ENCODE results near the gene FIG4.
"Not testable (repeated sequence)": the region's sequence is repeated elsewhere in the genome, so short reads cannot be mapped to it uniquely, and the experiment has no call there.

The FIG4 gene

GRCh38 chr6:109705258-109705657, 14.2 kb downstream of the FIG4 start:
- peak; percentile 30 to 81 for DNase-seq

- no peak for DNase-seq
Observed at GRCh38 chr6:109706513-109706912, 15.4 kb downstream of the FIG4 start.

DNA sequence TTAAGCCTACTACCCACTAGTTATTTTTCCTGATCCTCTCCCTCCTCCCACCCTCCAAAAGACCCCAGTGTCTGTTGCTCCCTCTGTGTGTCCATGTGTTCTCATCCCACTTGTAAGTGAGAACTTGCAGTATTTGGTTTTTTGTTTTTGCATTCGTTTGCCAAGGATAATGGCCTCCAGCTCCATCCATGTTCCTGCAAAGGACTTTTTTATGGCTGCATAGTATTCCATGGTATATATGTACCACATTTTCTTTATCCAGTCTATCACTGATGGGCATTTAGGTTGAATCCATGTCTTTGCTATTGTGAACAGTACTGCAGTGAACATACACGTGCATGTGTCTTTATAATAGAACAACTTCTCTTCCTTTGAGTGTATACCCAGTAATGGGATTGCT, 17.0 kb downstream of the FIG4 start:
- DNase-seq, result not testable (repeated sequence)

DNA sequence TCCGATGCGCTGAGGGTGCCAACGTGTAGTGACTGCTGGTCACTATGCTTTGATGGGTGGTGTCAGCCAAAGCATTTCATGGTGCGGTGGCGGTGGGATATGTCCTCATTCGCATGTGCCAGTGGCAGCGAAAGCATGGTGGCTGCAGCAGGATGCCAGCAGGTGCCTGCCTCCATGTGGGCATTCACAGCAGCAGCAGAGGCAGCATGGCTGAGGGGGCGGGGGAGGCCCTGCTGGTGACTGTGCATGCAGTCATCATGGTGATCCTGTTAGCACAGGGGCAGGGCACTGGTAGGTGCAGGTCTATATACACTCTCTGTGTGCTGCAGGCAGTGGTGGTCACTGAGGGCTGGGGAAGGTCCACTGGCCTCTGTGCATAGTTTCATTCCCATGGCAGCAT, 22.0 kb downstream of the FIG4 start:
- DNase-seq, result no peak

GRCh38 chr6:109714166-109714565, 23.1 kb downstream of the FIG4 start:
- DNase-seq, result no peak

DNA sequence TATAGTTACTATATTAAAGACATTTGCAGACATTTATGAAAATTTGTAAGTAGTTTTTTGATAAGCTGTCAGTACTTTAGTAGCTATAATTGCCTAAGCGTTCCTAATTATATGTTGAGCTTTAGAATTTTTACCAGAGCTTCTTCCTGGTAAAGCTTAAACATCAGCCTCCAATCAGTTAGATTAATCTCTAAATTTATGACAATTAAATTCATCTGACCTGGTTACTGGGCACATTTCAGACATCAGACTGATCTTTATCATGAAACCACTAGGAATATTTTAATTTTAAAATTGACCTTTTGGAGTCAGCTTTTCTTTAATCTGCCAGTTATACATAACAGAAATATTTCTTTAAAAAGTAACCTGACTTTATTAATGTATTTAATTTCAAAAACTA, 23.5 kb downstream of the FIG4 start:
- no peak for DNase-seq

GRCh38 chr6:109715616-109716015, 24.5 kb downstream of the FIG4 start:
- no peak for DNase-seq

GRCh38 chr6:109717971-109718370, 26.9 kb downstream of the FIG4 start:
- DNase-seq, result no peak

DNA sequence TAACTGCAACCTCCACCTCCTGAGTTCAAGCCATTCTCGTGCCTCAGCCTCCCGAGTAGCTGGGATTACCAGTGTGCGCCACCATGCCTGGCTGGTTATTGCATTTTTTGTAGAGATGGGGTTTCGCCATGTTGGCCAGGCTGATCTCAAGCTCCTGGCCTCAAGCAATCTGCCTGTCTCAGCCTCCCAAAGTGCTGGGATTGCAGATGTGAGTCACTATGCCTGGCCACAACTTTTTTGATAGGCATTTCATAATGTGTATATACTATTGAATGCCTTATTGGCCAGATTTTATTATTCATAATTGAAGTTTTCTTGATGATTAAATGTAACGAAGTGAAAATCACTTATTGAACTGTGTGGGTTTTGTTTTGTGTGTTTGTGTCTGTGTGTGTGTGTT, 27.9 kb downstream of the FIG4 start:
- no peak for DNase-seq

DNA sequence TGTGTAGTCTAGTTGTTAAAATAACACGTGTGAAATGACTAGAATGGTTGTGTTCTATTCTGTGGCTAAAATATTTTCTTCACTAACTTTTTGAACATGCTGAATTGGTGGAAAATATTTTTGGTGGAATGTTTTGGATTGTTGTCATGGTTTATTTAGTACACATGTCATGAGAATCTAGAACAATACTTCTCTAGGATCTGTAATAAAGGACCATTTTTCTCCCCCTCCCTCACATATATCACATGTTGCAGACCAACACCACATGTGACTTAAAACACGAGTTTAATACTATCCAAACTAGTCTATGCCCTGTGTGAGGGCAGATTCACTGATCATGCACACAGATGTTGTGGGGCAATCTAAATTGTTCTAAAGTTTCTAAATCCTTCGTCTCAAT, 29.2 kb downstream of the FIG4 start:
- DNase-seq, result no peak

GRCh38 chr6:109722011-109722410, 30.9 kb downstream of the FIG4 start:
- no peak for DNase-seq

GRCh38 chr6:109722564-109723254, 31.6 kb downstream of the FIG4 start:
- no peak for DNase-seq

GRCh38 chr6:109725250-109725649, 34.2 kb downstream of the FIG4 start:
- DNase-seq, result not testable (repeated sequence)

DNA sequence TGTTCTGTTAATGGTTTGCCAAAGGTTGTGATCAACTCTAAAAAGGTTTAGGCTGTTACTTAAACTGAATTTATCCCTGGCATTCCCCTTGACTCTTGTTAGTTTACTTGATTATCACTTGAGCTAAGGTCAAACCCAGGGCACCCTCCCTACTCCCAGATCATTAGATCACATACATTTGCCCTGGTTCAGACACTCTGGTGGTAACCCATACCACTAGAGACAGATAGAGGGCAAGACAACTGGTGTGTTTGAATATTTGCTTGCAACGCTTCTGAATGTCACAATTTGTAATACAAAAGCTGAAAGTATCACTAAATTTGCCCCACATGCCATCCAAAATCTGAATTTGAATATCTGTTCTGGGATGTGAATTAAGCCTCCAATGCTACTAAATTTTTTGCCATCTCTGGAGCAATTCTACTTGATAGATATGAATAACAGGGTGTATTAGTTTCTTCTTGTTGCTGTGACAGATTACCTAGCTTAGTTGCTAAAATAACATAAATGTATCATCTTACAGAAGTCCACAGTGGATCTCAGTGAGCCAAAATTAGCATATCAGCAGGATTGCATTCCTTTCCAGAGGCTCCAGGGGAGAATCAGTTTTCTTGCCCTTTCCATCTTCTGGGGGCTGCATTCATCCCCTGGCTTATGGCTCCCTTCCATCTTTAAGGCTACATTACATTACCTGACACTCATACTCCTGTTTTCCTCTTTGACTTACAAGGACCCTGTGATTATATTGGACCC, 45.4 kb downstream of the FIG4 start:
- DNase-seq, result no peak

DNA sequence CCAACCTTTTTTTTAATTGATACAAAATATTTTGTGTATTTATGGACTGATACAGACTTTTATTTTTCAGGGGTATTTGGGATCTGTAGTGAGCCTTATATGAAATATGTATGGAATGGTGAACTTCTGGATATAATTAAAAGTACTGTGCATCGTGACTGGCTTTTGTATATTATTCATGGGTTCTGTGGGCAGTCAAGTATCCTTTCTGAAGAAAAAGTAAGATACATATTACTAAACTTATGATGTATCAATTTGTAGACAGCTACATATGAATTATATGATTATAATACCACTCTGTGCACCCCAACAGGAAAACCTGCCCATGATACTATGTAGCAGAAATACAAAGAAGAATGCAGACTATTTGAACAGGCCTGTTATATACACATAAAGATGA, 47.2 kb downstream of the FIG4 start:
- DNase-seq, result no peak

- no peak for DNase-seq
Observed at GRCh38 chr6:109738667-109739066, 47.6 kb downstream of the FIG4 start.

- DNase-seq, result no peak
Observed at GRCh38 chr6:109739686-109740085, 48.6 kb downstream of the FIG4 start.

GRCh38 chr6:109740787-109741186, 49.7 kb downstream of the FIG4 start:
- DNase-seq, result no peak

- no peak for DNase-seq
Observed at GRCh38 chr6:109743739-109744138, 52.6 kb downstream of the FIG4 start.

DNA sequence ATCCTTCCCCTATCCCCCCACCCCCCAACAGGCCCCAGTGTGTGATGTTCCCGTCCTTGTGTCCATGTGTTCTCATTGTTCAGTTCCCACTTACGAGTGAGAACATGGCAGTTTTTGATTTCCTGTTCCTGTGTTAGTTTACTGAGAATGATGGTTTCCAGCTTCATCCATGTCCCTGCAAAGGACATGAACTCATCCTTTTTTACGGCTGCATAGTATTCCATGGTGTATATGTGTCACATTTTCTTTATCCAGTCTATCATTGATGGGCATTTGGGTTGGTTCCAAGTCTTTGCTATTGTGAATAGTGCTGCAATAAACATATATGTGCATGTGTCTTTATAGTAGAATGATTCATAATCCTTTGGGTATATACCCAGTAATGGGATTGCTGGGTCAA, 53.7 kb downstream of the FIG4 start:
- DNase-seq, result not testable (repeated sequence)

DNA sequence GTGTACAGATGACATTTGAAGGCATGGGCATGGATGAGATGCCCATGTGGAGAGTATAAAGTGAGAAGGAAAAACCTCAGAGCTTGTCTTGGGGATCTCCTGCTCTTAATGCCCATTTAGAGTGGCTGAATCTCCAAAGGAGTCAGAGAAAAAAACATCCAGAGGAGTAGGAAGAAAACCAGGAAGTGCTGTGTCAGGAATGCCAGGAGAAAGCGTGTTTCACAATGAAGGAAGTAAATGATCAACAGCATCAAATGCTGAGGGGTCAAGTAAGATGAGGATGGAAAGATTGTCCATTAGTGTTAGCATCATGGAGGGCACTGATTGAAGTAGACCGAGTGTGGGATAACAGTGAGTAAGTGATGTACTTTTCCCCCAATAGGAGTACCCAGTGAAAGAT, 56.1 kb downstream of the FIG4 start:
- DNase-seq, result no peak

GRCh38 chr6:109759098-109759955, 68.2 kb downstream of the FIG4 start:
- DNase-seq, result no peak

DNA sequence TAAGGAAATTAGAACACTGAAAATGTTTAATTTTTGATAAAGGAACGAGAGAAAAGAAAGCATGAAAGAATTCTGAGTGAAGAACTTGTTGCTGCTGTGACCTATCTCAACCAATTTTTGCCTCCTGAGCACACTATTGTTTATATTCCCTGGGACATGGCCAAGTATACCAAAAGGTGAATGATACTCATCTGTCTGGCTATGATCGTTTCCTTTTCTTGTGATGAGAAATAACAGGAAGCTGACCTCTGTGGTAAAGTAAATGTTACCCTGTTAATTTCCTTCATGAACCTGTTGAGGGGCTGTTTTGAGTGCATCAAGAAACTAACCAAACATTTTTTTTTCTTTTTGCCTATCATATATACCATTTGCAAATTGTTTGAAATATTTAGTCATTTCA, 69.1 kb downstream of the FIG4 start:
- DNase-seq, result no peak

GRCh38 chr6:109762166-109762565, 71.1 kb downstream of the FIG4 start:
- no peak for DNase-seq

Measured in bone marrow (tissue), 2 donors.